ENCODE results near the gene SMG6. TPM values are rescaled to one million over a fixed set of nuclear protein-coding genes. Genes with fewer than 3 reads are reported as not detected.

SMG6 gene
- total and polyA plus RNA-seq, 2 of the 4 experiments (the other 2 are of a cell fraction): 16.3 to 30.3 TPM

GRCh38 chr17:2267354-2267753 is 36.2 kb downstream of the SMG6 start:
- no peak for TF ChIP-seq MAZ (IDR thresholded peaks at IDR 0.05; ENCODE audit: borderline replicate concordance, low read depth, low read length)
- no peak for TF ChIP-seq BHLHE40 (IDR thresholded peaks at IDR 0.05; ENCODE audit: low read depth, low read length)
- no peak for TF ChIP-seq CTCF (conservative IDR thresholded peaks at IDR 0.05; ENCODE audit: low read depth, low read length)
- TF ChIP-seq POLR2A (IDR thresholded peaks at IDR 0.05; ENCODE audit: low read depth, low read length): no peak
- TF ChIP-seq MAFK (IDR thresholded peaks at IDR 0.05; ENCODE audit: low read depth, low read length): no peak
- no peak for TF ChIP-seq RCOR1 (IDR thresholded peaks at IDR 0.05; ENCODE audit: insufficient replicate concordance, low read length)
- BruUV-seq (replicated peaks): no TSS peak
- Histone ChIP-seq H3K79me1 (ENCODE audit: low read depth in 1 of 2, low read length in 2 of 2) (peaks cover 17 to 65% of the 10 kb centered on the region in 2 experiments; a peak in 3 of 4 replicates), H2AFZ (replicated peaks; ENCODE audit: low read length, poor library complexity) (no peak overlapping the region), H3K9me3 (ENCODE audit: control insufficient read depth, insufficient read depth, low read length) (no peaks in the 10 kb centered on the region), H3K4me2 (ENCODE audit: low read depth, low read length) (no peak overlapping the region), H3K9ac (ENCODE audit: low read depth, low read length) (no peak overlapping the region), H2BK20ac (ENCODE audit: low read depth, low read length) (no peak overlapping the region), H3K14ac (replicated peaks; ENCODE audit: low read depth, low read length) (no peak overlapping the region), H3K4ac (ENCODE audit: low read depth, low read length) (no peak overlapping the region), H3K36me3 (ENCODE audit: control insufficient read depth, insufficient read depth, low read length) (peaks cover 3% of the 10 kb centered on the region; the same call in 1 of the 2 replicates), H3K27me3 (ENCODE audit: control insufficient read depth, insufficient read depth, low read length) (no peaks in the 10 kb centered on the region), H3K23ac (ENCODE audit: low read depth, low read length) (no peak overlapping the region), H2BK15ac (ENCODE audit: low read depth, low read length) (no peak overlapping the region), H3K27ac (ENCODE audit: insufficient read depth, low read length) (no peak overlapping the region), H4K20me1 (ENCODE audit: insufficient read depth, low read length) (peaks cover under 1% of the 10 kb centered on the region; the same call in 1 of the 2 replicates), H3K56ac (ENCODE audit: extremely low read depth, insufficient read depth, low read length) (no peak overlapping the region), H3K4me1 (ENCODE audit: control insufficient read depth, insufficient read depth, low read length) (peaks cover 10% of the 10 kb centered on the region), H4K5ac (ENCODE audit: low read depth, low read length) (no peak overlapping the region), H3K18ac (ENCODE audit: low read depth, low read length) (no peak overlapping the region), H2AK5ac (ENCODE audit: low read depth, low read length) (no peak overlapping the region), H2AK9ac (replicated peaks; ENCODE audit: low read depth, low read length, poor library complexity) (no peak overlapping the region), H2BK120ac (ENCODE audit: low read depth, low read length) (no peak overlapping the region), H4K91ac (ENCODE audit: insufficient read depth, low read depth, low read length) (no peak overlapping the region), H4K8ac (ENCODE audit: low read depth in 2 of 2, low read length in 2 of 2) (no peak overlapping the region), H3K9me1 (ENCODE audit: insufficient read depth, low read length) (peaks cover 7% of the 10 kb centered on the region), H3K4me3 (ENCODE audit: insufficient read depth, low read depth, low read length) (no peak overlapping the region), H2BK5ac (ENCODE audit: low read depth, low read length, poor library complexity, severe bottlenecking) (no peak overlapping the region)
- DNase-seq: no peak
- no peak for ATAC-seq (ENCODE audit: low read depth)
- ChIA-PET POLR2A (ENCODE audit: unreplicated experiment) (no interaction called here), CTCF (interaction anchor here (1.0 kb wide), 1 partner anchor 23 kb away, joined by 5 read pairs; no protein-coding TSS in a partner anchor)
- intact Hi-C loops (cut with micrococcal nuclease): no loop called here
- no CpG with 5 or more reads among the region's 4 CpGs for WGBS, 2 experiments (ENCODE audit: extremely low coverage in 2 of 2, insufficient read length in 1 of 2)
- dilution Hi-C loops (cut with HindIII; ENCODE audit: low sequenced_read_pairs, unreplicated experiment): no loop called here
- in situ Hi-C loops (cut with MboI; ENCODE audit: low sequenced_read_pairs): no loop called here
